HCT116 (cell line): ENCODE measurements around the gene DUXA.

Source experiments
- CEBPB ChIP-seq: IDR thresholded peaks from 2 replicates; pipeline ENCODE4 v1.6.1; 2012; ENCODE audit warnings: low read depth
- POLR2A ChIP-seq: IDR thresholded peaks from 2 replicates; pipeline ENCODE4 v1.7.0; 2011; ENCODE audit warnings: borderline replicate concordance; ENCODE audit not compliant: insufficient read depth, insufficient read length; ENCODE audit errors: extremely low read depth

DNA sequence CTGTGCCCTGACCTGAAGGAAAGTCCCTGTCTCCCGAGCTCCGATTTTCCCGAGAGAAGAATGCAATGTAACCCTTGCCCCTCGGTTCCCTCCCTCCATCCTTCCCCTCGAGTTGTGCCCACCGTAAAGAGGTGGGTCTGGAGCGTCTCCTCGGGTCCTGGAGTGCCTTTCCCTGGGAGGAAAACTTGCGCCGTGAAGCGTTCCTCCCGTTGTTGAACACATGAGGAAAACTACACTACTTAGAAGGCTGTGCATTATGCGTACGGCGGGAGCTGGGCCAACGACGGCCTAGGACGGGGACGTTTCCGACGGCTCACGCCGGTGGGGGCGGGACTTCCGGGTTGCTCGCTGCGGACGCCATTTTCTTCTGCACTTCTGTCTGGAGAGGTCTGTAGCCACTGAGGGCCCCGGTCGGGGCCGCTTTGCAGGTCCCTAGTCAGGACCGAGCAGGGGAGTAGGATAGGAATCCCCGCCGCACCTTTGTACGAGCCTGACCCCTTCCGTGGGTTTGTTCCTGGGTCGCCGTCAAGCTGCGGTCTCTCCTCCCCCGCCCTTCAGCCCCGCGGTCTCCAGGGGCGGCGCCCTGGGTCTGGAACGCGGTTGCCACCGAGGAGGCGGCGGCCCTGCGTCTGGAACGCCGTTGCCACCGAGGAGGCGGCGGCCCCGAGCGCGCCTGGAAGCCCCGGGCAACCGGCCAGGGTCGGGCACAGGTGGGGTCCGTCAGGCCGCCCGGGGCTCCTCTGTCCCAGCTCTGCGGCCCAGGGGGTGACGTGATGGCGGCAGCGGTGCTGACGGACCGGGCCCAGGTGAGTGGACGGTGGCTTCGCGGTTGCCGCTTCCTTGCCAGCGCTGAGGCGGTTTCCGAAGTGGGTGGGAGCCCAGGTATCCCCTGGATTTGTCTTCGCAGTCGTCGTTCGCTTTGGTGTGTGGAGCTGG is 24.1 kb upstream of the DUXA start, which contains the start of gene ZNF264:
- TF ChIP-seq CEBPB (no peak), POLR2A (peak; percentile 63)
